ENCODE data around the gene JUN. TPM values are rescaled to one million over a fixed set of nuclear protein-coding genes. Genes with fewer than 3 reads are reported as not detected.

Gene JUN
- total RNA-seq, 1 experiment from 2014 or later: 24.9 TPM

DNA sequence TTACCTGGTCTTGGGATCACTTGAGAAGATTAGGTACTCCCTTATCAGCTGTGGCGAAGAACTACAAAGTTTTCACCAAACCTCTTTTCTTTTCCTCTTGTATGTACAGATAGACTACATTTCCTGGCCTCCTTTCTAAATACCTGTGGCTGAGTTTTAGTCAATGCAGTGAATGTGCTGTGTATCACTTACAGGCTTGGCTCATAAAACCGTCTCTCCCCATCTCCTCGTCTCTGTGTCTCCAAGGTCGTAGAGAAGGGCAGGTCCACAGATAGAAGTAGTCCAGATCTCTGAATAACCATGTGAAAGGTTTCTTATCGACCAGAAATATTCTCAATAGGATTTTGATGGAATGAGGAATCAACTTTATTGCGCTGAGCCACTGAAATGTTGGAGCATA lies 9.0 kb upstream of the JUN start:
- no TSS peak for BruUV-seq (replicated peaks)
- Histone ChIP-seq H3K9me3 (ENCODE audit: low read depth, low read length, poor library complexity, severe bottlenecking) (no peaks in the 10 kb centered on the region), H3K27ac (ENCODE audit: low read depth, low read length, poor library complexity, severe bottlenecking) (no peak overlapping the region), H3K4me3 (ENCODE audit: low read depth, low read length, poor library complexity, severe bottlenecking) (no peak overlapping the region), H3K36me3 (ENCODE audit: insufficient read depth, low read length, poor library complexity, severe bottlenecking) (no peaks in the 10 kb centered on the region), H3K27me3 (replicated peaks; ENCODE audit: insufficient read depth, low read depth, low read length, poor library complexity) (peaks cover 46% of the 10 kb centered on the region), H3K4me1 (ENCODE audit: insufficient read depth, low read length, poor library complexity, severe bottlenecking) (no peaks in the 10 kb centered on the region)
- intact Hi-C loops (cut with micrococcal nuclease; ENCODE audit: unreplicated experiment): no loop called here
- POLR2A ChIA-PET (ENCODE audit: low non-redundant PET): no interaction called here
- CTCF ChIA-PET: no interaction called here
- DNase-seq (ENCODE audit: low spot score): no peak
- TF ChIP-seq, protein P1, sequence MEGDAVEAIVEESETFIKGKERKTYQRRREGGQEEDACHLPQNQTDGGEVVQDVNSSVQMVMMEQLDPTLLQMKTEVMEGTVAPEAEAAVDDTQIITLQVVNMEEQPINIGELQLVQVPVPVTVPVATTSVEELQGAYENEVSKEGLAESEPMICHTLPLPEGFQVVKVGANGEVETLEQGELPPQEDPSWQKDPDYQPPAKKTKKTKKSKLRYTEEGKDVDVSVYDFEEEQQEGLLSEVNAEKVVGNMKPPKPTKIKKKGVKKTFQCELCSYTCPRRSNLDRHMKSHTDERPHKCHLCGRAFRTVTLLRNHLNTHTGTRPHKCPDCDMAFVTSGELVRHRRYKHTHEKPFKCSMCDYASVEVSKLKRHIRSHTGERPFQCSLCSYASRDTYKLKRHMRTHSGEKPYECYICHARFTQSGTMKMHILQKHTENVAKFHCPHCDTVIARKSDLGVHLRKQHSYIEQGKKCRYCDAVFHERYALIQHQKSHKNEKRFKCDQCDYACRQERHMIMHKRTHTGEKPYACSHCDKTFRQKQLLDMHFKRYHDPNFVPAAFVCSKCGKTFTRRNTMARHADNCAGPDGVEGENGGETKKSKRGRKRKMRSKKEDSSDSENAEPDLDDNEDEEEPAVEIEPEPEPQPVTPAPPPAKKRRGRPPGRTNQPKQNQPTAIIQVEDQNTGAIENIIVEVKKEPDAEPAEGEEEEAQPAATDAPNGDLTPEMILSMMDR (conservative IDR thresholded peaks at IDR 0.05; ENCODE audit: low read depth, low read length): no peak
- TF ChIP-seq EZH2 (IDR thresholded peaks at IDR 0.05; ENCODE audit: borderline replicate concordance, low read depth, low read length, poor library complexity, severe bottlenecking): no peak

DNA sequence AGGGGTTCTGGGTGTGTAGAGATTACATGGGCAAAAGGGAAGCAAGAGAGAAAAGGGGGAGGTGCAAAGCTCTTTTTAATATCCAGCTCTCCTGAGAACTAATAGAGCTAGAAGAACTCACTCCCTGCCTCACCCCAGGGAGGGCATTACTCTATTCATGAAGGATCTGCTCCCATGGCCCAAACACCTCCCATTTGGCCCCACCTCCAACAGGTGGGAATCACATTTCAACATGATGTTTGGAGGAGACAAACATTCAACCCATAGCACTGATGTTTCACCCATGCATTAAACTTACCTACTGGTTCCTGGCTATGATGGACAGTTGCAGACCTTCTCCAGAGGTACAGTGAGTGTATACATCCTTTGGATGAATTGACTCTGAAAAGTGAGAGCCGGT lies 7.3 kb upstream of the JUN start:
- POLR2A ChIA-PET (ENCODE audit: low non-redundant PET): no interaction called here

DNA sequence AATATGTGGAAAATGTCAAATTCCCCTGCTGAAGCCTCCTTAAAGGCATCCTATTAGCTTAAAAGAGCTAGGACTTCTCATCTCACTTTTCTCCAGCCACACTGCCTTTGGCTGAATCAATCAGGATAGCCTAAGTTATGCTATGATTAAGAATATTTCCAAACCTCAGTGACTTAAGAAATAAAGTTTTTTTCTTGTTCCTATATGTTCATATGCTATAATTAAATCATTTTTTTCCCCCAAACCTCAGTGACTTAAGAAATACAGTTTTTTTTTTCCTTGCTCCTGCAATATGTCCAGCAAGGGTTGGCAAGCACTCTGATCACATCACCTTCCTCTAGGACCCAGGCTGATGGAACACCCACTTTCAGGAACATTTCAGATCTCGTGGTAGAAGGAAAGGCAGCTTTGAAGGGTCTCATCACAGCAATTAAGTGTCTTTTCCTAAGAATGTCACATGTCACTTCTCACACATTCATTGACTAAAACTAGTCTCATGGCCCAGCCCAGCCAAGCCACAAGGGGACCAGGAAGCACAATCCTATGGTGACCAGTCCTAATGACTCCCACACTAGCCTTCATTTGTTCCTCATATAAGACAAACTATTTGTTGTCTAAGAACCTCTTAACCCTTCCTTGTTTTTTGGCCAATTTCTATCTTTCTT lies 6.3 kb upstream of the JUN start:
- H3K4me1 ChIP-seq (ENCODE audit: insufficient read depth, low read length, poor library complexity, severe bottlenecking): no peaks in the 10 kb centered on the region
- TF ChIP-seq, protein P1 (conservative IDR thresholded peaks at IDR 0.05; ENCODE audit: low read depth, low read length): no peak
- no peak for TF ChIP-seq EZH2 (IDR thresholded peaks at IDR 0.05; ENCODE audit: borderline replicate concordance, low read depth, low read length, poor library complexity, severe bottlenecking)
- H3K27ac ChIP-seq (ENCODE audit: low read depth, low read length, poor library complexity, severe bottlenecking): no peak overlapping the region
- no peak for DNase-seq (ENCODE audit: low spot score)
- H3K4me3 ChIP-seq (ENCODE audit: low read depth, low read length, poor library complexity, severe bottlenecking): no peak overlapping the region
- intact Hi-C loops (cut with micrococcal nuclease; ENCODE audit: unreplicated experiment): no loop called here
- ChIA-PET CTCF (no interaction called here), POLR2A (ENCODE audit: low non-redundant PET) (no interaction called here)
- no peaks in the 10 kb centered on the region for H3K9me3 ChIP-seq (ENCODE audit: low read depth, low read length, poor library complexity, severe bottlenecking)
- BruUV-seq (replicated peaks): no TSS peak
- peaks cover 29% of the 10 kb centered on the region for H3K27me3 ChIP-seq (replicated peaks; ENCODE audit: insufficient read depth, low read depth, low read length, poor library complexity)
- no peaks in the 10 kb centered on the region for H3K36me3 ChIP-seq (ENCODE audit: insufficient read depth, low read length, poor library complexity, severe bottlenecking)

More for the DNA sequence above, 7.3 kb upstream of the JUN start:
- Histone ChIP-seq H3K9me3 (ENCODE audit: low read depth, low read length, poor library complexity, severe bottlenecking) (no peaks in the 10 kb centered on the region), H3K4me1 (ENCODE audit: insufficient read depth, low read length, poor library complexity, severe bottlenecking) (no peaks in the 10 kb centered on the region), H3K27me3 (replicated peaks; ENCODE audit: insufficient read depth, low read depth, low read length, poor library complexity) (peaks cover 33% of the 10 kb centered on the region), H3K27ac (ENCODE audit: low read depth, low read length, poor library complexity, severe bottlenecking) (no peak overlapping the region), H3K36me3 (ENCODE audit: insufficient read depth, low read length, poor library complexity, severe bottlenecking) (no peaks in the 10 kb centered on the region), H3K4me3 (ENCODE audit: low read depth, low read length, poor library complexity, severe bottlenecking) (no peak overlapping the region)
- TF ChIP-seq, protein P1 (conservative IDR thresholded peaks at IDR 0.05; ENCODE audit: low read depth, low read length): no peak
- no peak for TF ChIP-seq EZH2 (IDR thresholded peaks at IDR 0.05; ENCODE audit: borderline replicate concordance, low read depth, low read length, poor library complexity, severe bottlenecking)
- intact Hi-C loops (cut with micrococcal nuclease; ENCODE audit: unreplicated experiment): no loop called here
- no peak for DNase-seq (ENCODE audit: low spot score)
- no TSS peak for BruUV-seq (replicated peaks)
- CTCF ChIA-PET: no interaction called here
